ENCODE data around the gene MRPL22.

GRCh38 chr5:154966874-154967273 lies 26.0 kb downstream of the MRPL22 start:
- TF ChIP-seq CTCF (IDR thresholded peaks at IDR 0.05) (no peak), POLR2A (IDR thresholded peaks at IDR 0.05) (no peak)

Measured in adrenal gland (tissue), 5 donors.